Measurements from ENCODE around the gene PAAF1.

PAAF1 gene

GRCh38 chr11:73968356-73968966 lies 91.7 kb downstream of the PAAF1 start:
- Mint-ChIP-seq H3K27me3 (no peaks in the 10 kb centered on the region), H3K27ac (peak overlapping the region; percentile 87), H3K4me3 (peak overlapping the region; percentile 13), H3K36me3 (no peaks in the 10 kb centered on the region), H3K4me1 (ENCODE audit: low read depth) (peaks cover 81% of the 10 kb centered on the region), H3K9me3 (ENCODE audit: low read depth) (no peaks in the 10 kb centered on the region)

- peak overlapping the region; percentile 0 for H3K4me3 Mint-ChIP-seq
- peaks cover 84% of the 10 kb centered on the region for H3K4me1 Mint-ChIP-seq (ENCODE audit: low read depth)
- H3K36me3 Mint-ChIP-seq = no peaks in the 10 kb centered on the region
- no peaks in the 10 kb centered on the region for H3K9me3 Mint-ChIP-seq (ENCODE audit: low read depth)
- no peaks in the 10 kb centered on the region for H3K27me3 Mint-ChIP-seq
- H3K27ac Mint-ChIP-seq = peak overlapping the region; percentile 87
These were observed 92.3 kb downstream of the PAAF1 start for GRCh38 chr11:73969091-73969490.

DNA sequence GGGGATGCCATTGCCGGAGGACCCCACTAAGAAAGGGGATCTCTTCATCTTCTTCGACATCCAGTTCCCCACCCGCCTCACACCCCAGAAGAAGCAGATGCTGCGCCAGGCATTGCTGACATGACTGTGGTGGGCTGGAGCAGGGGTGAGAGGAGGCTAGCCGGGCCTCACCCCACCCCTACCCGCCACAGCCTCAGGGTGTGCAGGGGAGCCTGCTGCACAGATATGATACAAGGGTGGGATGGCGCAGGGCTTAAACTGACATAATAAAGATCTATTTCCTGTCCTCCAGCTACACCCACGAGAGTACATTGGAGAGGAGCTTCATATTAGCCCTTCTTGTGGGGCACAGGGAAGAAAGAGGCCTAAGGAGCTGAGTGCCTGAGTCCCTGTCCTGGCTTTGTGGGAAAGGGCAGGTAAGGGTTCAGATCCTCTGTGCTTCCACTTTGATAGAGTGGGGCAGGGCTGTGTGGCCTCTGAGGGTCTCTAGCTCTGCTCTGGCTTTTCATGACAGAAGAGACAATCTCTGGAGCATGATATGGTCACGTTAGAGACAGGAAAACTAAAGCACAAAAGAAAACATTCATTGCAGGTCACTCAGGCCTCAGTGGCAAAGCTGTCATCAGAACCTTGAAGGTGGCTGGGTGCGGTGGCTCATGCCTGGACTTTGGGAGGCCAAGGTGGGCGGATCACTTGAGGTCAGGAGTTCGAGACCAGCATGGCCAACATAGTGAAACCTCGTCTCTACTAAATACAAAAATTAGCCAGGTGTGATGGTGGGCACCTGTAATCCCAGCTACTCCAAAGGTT lies 93.4 kb downstream of the PAAF1 start:
- H3K36me3 Mint-ChIP-seq = peaks cover 6% of the 10 kb centered on the region
- H3K4me1 Mint-ChIP-seq (ENCODE audit: low read depth) = peaks cover 88% of the 10 kb centered on the region
- H3K27me3 Mint-ChIP-seq = no peaks in the 10 kb centered on the region
- H3K4me3 Mint-ChIP-seq = peak overlapping the region; percentile 7
- H3K27ac Mint-ChIP-seq = peak overlapping the region; percentile 87
- H3K9me3 Mint-ChIP-seq (ENCODE audit: low read depth) = no peaks in the 10 kb centered on the region

DNA sequence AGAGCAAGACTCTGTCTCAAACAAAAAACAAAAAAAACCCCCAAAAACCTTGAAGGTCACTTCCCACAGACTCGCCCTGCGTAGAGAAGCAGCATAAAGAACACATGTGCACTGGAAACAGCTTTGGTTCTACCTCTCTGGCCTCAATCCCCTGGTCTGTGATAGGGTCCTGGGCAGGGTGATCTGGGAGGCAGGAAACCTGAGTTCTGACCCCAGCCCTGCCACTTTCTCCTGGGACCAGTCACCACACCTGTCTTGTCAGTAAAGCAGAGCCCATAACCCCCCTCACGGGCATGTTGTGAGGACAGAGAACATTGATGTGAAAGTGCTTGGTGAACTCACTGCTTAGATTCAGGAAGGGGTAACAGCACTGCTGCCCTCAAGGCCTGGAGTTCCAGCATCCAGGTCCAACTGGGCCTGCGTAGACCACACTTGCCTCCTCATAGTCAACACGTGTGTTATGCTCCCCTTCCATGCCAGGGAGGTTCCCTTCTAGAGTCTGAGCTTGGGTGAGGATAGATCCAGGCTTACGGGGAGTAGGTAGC lies 94.4 kb downstream of the PAAF1 start:
- H3K36me3 Mint-ChIP-seq = peaks cover 11% of the 10 kb centered on the region
- H3K27me3 Mint-ChIP-seq = no peaks in the 10 kb centered on the region
- H3K9me3 Mint-ChIP-seq (ENCODE audit: low read depth) = no peaks in the 10 kb centered on the region
- no peak overlapping the region for H3K4me3 Mint-ChIP-seq
- peaks cover 89% of the 10 kb centered on the region for H3K4me1 Mint-ChIP-seq (ENCODE audit: low read depth)
- H3K27ac Mint-ChIP-seq = peak overlapping the region; percentile 87

DNA sequence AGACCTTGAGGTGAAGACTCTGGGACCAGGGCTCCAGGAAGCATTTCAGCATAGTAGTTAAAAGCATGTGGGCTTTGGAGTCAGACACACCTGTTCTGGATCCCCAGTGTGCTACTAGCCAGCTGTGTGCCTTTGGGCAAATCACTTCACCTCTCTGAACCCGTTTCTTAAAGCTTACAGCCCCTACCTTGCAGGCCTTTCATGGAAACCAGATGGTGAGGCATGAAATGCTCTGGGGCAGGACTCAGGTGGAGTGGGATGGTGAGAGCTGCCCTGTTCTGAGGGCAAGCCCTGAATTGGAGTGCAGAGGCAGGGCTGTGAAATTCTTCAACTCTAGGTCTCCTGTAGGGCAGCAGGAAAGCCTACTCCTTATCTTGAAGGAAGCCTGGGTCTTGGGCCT lies 95.4 kb downstream of the PAAF1 start:
- peak overlapping the region; percentile 89 for H3K27ac Mint-ChIP-seq
- H3K9me3 Mint-ChIP-seq (ENCODE audit: low read depth) = no peaks in the 10 kb centered on the region
- peaks cover 96% of the 10 kb centered on the region for H3K4me1 Mint-ChIP-seq (ENCODE audit: low read depth)
- peaks cover 17% of the 10 kb centered on the region for H3K36me3 Mint-ChIP-seq
- no peak overlapping the region for H3K4me3 Mint-ChIP-seq
- no peaks in the 10 kb centered on the region for H3K27me3 Mint-ChIP-seq

- Mint-ChIP-seq H3K27ac (peak overlapping the region; percentile 89), H3K27me3 (no peaks in the 10 kb centered on the region), H3K4me1 (ENCODE audit: low read depth) (peaks cover 97% of the 10 kb centered on the region), H3K36me3 (peaks cover 21% of the 10 kb centered on the region), H3K9me3 (ENCODE audit: low read depth) (no peaks in the 10 kb centered on the region), H3K4me3 (no peak overlapping the region)
These were observed 96.0 kb downstream of the PAAF1 start for GRCh38 chr11:73972620-73973449.

- Mint-ChIP-seq H3K9me3 (ENCODE audit: low read depth) (no peaks in the 10 kb centered on the region), H3K4me1 (ENCODE audit: low read depth) (peaks cover 95% of the 10 kb centered on the region), H3K36me3 (peaks cover 24% of the 10 kb centered on the region), H3K27ac (peak overlapping the region; percentile 93), H3K4me3 (peak overlapping the region; percentile 71), H3K27me3 (no peaks in the 10 kb centered on the region)
These were observed 98.0 kb downstream of the PAAF1 start for GRCh38 chr11:73974604-73975478.

- Mint-ChIP-seq H3K27ac (peak overlapping the region; percentile 93), H3K4me3 (peak overlapping the region; percentile 71), H3K9me3 (ENCODE audit: low read depth) (no peaks in the 10 kb centered on the region), H3K27me3 (no peaks in the 10 kb centered on the region), H3K36me3 (peaks cover 24% of the 10 kb centered on the region), H3K4me1 (ENCODE audit: low read depth) (peaks cover 95% of the 10 kb centered on the region)
These were observed 98.6 kb downstream of the PAAF1 start for GRCh38 chr11:73975479-73975757.

- Mint-ChIP-seq H3K4me1 (ENCODE audit: low read depth) (peaks cover 96% of the 10 kb centered on the region), H3K4me3 (peak overlapping the region; percentile 60), H3K9me3 (ENCODE audit: low read depth) (no peaks in the 10 kb centered on the region)
These were observed 99.8 kb downstream of the PAAF1 start for GRCh38 chr11:73976451-73977151.

GRCh38 chr11:73977856-73978519 lies 101.2 kb downstream of the PAAF1 start:
- no peaks in the 10 kb centered on the region for H3K9me3 Mint-ChIP-seq (ENCODE audit: low read depth)
- H3K27ac Mint-ChIP-seq = peak overlapping the region; percentile 97
- H3K36me3 Mint-ChIP-seq = peaks cover 24% of the 10 kb centered on the region
- H3K4me3 Mint-ChIP-seq = peak overlapping the region; percentile 79
- no peaks in the 10 kb centered on the region for H3K27me3 Mint-ChIP-seq
- H3K4me1 Mint-ChIP-seq (ENCODE audit: low read depth) = peaks cover 87% of the 10 kb centered on the region

More at GRCh38 chr11:73976451-73977151, 99.8 kb downstream of the PAAF1 start:
- peaks cover 24% of the 10 kb centered on the region for H3K36me3 Mint-ChIP-seq
- no peaks in the 10 kb centered on the region for H3K27me3 Mint-ChIP-seq
- H3K27ac Mint-ChIP-seq = peak overlapping the region; percentile 85

DNA sequence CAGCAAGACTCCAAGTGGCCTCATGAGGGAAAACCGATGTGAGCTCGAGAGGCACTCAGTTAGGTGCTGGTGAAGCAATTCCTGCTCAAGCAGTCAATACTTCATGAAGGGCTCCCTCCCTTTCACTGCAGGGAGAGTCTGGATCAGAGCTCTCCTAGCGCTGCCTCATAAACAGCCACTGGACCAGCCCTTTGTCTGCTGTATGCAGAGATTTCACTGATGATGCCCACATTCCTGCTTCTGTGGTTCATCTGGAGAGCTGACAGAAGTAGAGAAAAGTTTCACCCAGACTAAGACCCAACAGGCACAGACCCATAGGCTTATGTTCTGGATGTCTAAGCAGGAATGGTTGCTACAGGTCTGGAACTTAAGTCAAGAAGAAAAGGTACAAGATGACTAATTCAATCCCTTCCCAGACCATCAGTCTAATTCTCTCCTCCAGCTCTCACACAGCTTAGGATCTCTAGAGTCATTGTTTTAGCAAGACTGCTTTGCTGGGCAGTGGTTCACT lies 101.8 kb downstream of the PAAF1 start:
- H3K36me3 Mint-ChIP-seq = peaks cover 24% of the 10 kb centered on the region
- H3K4me3 Mint-ChIP-seq = peak overlapping the region; percentile 79
- no peaks in the 10 kb centered on the region for H3K9me3 Mint-ChIP-seq (ENCODE audit: low read depth)
- peaks cover 85% of the 10 kb centered on the region for H3K4me1 Mint-ChIP-seq (ENCODE audit: low read depth)
- H3K27ac Mint-ChIP-seq = peak overlapping the region; percentile 97
- H3K27me3 Mint-ChIP-seq = no peaks in the 10 kb centered on the region

GRCh38 chr11:73980001-73980961 lies 103.5 kb downstream of the PAAF1 start:
- Mint-ChIP-seq H3K27ac (peak overlapping the region; percentile 97), H3K4me3 (peak overlapping the region; percentile 98), H3K27me3 (no peaks in the 10 kb centered on the region), H3K9me3 (ENCODE audit: low read depth) (no peaks in the 10 kb centered on the region), H3K36me3 (peaks cover 17% of the 10 kb centered on the region), H3K4me1 (ENCODE audit: low read depth) (peaks cover 79% of the 10 kb centered on the region)

Data from activated naive CD8-positive, alpha-beta T cell (primary cell).